Fibroblast of villous mesenchyme (primary cell): ENCODE results near the gene FGF2. TPM values are rescaled to one million over a fixed set of nuclear protein-coding genes. Genes with fewer than 3 reads are reported as not detected.
A peak's percentile ranks its signal among the peaks of the same experiment; 100 is the strongest.
"Not testable (repeated sequence)": the region's sequence is repeated elsewhere in the genome, so short reads cannot be mapped to it uniquely, and the experiment has no call there.

ENCODE experiments used
- DNase-seq: peaks from one replicate; pipeline ENCODE4 v3.0.0-alpha.2; 2010; ENCODE audit warnings: low read depth
- H3K4me3 ChIP-seq: 2 replicates; pipeline ENCODE4 v1.5.1; 2011; ENCODE audit warnings: low read depth, mild to moderate bottlenecking, low read length
- total RNA-seq: library from RNA; depleted of rRNA; stranded (reverse); fragments of >200 nt; gene quantifications from 2 replicates; pipeline ENCODE4 v1.2.3, GENCODE V29; 2012
- TF ChIP-seq, protein P1 (sequence below): IDR thresholded peaks from 2 replicates; pipeline ENCODE4 v1.5.1; 2012; ENCODE audit warnings: low read depth, mild to moderate bottlenecking, low read length; ENCODE audit not compliant: insufficient read depth

FGF2 gene
- total RNA-seq, 1 donor: 176 TPM

DNA sequence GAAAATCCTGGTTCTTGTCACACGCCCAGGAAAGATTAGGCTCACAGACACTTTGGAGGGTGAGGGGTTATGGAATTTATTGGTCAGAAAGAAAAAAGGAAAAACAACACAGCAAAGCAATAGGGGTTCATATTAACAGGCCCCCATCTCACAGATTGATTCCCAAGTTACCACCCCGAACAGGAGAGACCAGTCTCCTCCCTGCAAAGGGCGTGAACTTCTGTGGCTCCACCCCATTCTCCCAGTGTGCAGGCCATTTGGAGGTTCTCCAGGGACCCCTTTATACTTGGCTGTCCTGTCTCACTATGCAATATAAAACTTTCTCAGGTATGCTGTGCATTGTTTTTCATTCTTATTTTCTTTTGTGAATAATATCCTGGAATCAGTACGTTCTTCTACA lies 7.4 kb downstream of the FGF2 start:
- TF ChIP-seq, protein P1, sequence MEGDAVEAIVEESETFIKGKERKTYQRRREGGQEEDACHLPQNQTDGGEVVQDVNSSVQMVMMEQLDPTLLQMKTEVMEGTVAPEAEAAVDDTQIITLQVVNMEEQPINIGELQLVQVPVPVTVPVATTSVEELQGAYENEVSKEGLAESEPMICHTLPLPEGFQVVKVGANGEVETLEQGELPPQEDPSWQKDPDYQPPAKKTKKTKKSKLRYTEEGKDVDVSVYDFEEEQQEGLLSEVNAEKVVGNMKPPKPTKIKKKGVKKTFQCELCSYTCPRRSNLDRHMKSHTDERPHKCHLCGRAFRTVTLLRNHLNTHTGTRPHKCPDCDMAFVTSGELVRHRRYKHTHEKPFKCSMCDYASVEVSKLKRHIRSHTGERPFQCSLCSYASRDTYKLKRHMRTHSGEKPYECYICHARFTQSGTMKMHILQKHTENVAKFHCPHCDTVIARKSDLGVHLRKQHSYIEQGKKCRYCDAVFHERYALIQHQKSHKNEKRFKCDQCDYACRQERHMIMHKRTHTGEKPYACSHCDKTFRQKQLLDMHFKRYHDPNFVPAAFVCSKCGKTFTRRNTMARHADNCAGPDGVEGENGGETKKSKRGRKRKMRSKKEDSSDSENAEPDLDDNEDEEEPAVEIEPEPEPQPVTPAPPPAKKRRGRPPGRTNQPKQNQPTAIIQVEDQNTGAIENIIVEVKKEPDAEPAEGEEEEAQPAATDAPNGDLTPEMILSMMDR: no peak
- H3K4me3 ChIP-seq: no peak overlapping the region
- no peak for DNase-seq

DNA sequence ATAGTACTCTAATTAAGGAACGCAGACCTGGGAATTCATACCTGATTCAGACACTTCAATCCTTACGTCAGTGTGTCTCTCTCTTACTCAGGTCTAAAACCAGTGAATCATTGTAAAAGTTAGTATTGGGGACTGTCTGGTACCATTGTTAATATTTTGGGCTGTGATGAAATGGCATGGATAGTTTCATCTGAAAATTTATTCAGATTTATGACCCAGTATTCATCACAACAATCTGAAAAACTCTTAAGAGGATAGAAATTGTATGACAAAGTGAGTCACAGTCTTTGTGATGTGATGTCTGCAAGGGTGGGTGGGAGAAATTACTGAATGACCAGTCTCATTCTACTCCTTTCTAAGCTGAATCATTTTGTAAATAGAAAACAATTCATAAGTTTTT lies 10.3 kb downstream of the FGF2 start:
- DNase-seq: no peak
- no peak overlapping the region for H3K4me3 ChIP-seq
- TF ChIP-seq, protein P1: no peak

DNA sequence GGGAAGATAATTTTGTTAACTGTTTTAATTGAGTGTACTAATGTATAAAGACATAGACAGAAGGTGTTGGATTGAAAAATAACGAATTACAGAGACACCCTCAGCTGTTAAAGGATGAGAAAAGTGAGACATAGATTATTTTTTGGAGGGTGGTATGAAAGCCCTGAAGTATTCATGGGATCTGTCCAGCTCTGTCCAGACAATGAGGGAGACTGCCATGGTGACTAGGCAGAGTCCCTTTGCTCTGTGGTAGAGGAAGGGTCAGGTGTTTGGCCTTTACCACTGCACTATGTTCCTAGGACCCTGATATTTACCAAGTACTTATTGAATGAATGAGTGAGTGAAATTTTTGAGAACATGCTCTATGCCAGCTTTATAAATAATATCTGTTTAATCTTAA lies 11.4 kb downstream of the FGF2 start:
- no peak for DNase-seq
- TF ChIP-seq, protein P1: no peak
- no peak overlapping the region for H3K4me3 ChIP-seq

DNA sequence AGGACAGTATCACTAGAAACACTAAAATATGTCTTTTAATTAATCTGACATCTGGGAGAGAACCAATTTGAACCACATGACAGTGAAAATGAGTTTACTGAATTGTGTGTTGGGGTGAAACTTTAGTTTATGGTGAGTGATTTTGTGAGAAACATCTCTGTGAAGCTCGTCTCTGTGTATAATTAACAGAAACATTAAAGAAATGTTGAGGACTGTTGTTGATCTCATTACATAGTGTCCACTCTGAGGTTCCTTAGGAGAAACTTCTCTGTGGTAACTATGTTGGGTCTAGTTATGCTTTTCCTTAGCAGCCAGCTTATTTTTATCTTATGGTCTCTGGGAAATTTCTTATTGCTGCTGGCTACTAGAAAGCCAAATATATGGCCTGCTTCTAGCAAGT lies 15.8 kb downstream of the FGF2 start:
- no peak for DNase-seq
- no peak overlapping the region for H3K4me3 ChIP-seq
- TF ChIP-seq, protein P1: no peak

DNA sequence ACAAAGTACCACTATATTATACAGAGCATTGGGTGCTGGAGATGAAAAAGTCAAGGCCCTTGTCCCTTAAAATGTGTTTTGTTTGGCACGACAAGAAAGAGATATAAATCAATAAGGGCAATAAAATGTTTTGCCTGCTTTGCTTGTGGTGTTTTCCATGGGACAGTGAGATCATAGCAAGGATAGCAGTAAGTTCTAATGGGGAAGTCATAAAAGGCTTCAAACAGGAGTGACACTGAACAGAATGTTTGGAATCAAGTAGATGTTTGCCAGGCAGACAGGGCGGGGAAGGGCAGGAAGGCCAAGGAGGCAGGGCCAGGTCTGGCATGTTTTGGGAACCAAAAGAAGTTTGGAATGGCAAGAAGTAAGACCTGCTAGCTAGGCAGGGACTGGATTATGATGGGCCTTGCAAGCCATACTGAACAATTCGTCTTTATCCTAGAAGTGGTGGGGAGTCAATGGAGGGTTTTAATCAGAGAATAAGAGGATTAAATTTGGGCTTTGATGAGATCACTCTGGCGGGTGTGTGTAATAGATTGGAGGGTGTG lies 16.4 kb downstream of the FGF2 start:
- peak; percentile 88 for DNase-seq
- H3K4me3 ChIP-seq: no peak overlapping the region
- TF ChIP-seq, protein P1: no peak

DNA sequence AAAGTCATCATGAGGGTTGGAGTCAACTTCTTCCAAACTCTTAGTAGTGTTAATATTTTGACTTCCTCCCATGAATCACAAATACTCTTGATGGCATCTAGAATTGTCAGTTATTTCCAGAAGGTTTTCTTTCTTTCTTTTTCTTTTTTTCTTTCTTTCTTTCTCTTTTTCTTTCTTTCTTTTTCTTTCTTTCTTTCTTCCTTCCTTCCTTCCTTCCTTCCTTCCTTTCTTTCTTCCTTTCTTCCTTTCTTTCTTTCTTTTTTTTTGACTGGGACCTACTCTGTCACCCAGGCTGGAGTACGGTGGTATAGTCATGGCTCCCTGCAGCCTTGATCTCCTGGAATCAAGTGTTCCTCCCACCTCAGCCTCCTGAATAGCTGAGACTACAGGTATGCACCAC lies 17.8 kb downstream of the FGF2 start:
- H3K4me3 ChIP-seq, DNase-seq: not testable (repeated sequence)

DNA sequence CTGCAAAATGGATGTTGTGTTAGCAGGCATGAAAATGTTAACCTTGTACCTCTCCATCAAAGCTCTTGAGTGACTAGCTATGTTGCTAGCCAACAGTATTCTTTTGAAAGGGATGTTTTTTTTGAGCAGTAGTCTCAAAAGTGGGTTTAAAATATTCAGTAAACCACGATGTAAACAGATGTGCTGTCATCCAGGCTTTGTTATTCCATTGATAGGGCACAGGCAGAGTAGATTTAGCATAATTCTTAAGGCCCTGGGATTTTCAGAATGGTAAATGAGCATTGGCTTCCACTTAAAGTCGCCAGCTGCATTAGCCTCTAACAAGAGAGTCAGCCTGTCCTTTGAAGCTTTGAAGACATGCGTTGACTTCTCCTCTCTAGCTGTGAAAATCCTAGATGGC lies 18.4 kb downstream of the FGF2 start:
- no peak overlapping the region for H3K4me3 ChIP-seq
- TF ChIP-seq, protein P1: no peak
- DNase-seq: no peak
